Stimulated activated CD4-positive, alpha-beta T cell treated with anti-CD3 and anti-CD28 coated beads, Interleukin-15, amount 100 ng/mL, for 24 hours (primary cell): Measurements from ENCODE around the gene EFCAB9.
A peak's percentile ranks its signal among the peaks of the same experiment; 100 is the strongest.
"Not testable (repeated sequence)": the region's sequence is repeated elsewhere in the genome, so short reads cannot be mapped to it uniquely, and the experiment has no call there.

Experiments
- DNase-seq: peaks from one replicate; pipeline ENCODE4 v3.0.0-alpha.2; 2020

Gene EFCAB9

GRCh38 chr5:172193872-172194271 is at the start of gene EFCAB9:
EFCAB9 (plus strand) TSS chr5:172194172; CDS start chr5:172194173, 1 bp downstream.
- DNase-seq = no peak

GRCh38 chr5:172144291-172144815 is 49.6 kb upstream of the EFCAB9 start:
- no peak for DNase-seq

- DNase-seq = no peak
These were observed 48.8 kb upstream of the EFCAB9 start for GRCh38 chr5:172144931-172145869.

GRCh38 chr5:172145870-172146747 is 47.9 kb upstream of the EFCAB9 start:
- no peak for DNase-seq

- no peak for DNase-seq
These were observed 47.3 kb upstream of the EFCAB9 start for GRCh38 chr5:172146748-172147092.

- DNase-seq = no peak
These were observed 46.1 kb upstream of the EFCAB9 start for GRCh38 chr5:172147857-172148256.

DNA sequence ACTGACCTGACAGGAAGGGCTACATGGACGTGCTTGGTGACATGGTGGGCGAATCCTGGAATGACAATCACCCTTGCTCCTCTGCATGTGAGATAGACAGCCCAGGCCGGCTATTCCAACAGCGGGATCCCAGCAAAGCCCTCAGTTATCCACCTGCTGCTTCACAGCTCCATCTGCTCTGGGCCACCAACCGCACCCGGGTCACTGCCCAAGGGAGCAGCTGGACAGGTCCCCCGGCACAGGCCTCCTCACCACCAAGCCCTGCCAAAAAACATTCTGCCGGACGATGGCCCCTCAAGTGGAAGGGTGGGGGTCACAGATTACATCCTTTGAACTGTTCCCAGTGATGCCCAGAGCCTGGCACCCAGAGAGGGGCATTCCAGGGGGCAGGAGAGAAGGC is 45.6 kb upstream of the EFCAB9 start:
- no peak for DNase-seq

DNA sequence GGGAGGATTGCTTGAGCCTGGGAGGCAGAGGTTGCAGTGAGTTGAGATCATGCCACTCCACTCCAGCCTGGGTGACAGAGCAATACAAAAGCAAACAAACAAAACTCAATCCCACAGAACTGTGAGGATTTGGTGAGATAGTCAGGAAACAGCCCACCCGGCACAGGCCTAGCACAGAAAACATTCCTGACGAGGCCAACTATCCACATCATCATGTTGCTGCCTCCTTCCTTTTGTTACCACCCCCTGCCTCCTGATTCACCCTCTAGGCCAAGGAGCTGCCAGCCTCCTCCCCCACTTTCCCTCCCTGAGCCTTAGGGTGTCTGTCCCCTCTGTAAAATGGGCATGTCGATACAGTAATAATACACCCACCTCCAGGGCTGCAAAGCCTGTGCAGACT is 44.9 kb upstream of the EFCAB9 start:
- no peak for DNase-seq

GRCh38 chr5:172149481-172149880 is 44.5 kb upstream of the EFCAB9 start:
- DNase-seq = not testable (repeated sequence)

DNA sequence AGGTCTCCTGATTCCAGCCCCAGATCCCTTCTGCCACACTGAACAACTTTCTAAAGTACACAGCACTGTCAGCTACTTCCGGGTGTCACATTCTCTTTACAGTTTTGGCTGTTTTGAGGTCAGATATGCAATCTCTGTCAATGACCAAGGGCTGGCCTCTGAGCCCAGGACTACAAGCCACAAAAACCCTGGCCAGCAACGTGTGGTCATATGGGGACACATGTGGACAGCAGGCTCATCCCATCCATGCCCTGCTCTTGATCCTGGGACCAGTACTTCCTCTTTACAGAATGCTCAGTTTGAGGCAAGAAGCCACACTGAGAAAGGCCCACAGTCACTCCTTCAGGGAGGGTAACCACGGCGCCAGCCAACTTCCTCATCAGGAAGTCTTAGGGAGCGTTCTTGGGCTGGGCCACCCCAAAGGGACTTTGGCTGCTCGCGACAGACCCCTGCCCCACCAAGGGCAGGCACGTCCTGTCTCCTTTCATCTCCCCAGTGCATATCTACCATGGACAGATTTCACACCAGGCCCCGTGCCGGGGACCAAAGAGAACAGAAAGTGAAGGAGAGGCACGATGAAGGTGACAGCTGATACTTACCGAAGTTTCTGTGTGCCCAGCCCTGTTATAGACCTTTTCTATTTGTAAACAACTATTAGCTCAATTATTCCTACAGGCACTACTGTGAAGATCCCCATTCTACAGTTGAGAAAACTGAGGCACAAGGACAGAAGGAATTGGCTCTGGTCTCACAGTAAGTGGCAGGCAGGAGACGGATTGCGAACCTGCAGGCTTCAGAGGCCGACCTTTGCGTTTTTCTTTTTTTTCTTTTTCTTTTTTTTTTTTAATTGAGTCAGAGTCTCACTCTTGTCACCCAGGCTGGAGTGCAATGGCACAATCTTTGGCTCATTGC is 43.2 kb upstream of the EFCAB9 start:
- DNase-seq = peak; percentile 13

GRCh38 chr5:172151661-172152210 is 42.2 kb upstream of the EFCAB9 start:
- DNase-seq = no peak

DNA sequence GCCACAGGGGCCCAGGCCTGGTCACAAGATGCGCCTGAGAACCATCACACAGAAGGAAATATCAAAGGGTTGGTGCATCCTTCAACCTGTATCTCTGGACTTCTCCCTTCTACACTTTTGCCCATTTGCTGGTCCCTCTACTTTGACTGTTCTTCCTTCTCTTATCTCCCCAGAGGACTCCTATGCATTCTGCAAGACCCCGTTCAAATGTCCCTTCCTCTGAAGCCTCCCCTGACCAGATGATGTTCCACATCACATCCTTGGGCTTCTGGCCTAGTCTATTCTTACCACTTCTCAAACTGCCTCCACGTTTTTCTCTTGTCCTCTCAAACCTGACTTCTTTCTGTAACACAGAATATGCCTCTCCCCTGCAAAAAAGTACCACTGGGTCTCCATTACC is 40.3 kb upstream of the EFCAB9 start:
- DNase-seq = no peak

DNA sequence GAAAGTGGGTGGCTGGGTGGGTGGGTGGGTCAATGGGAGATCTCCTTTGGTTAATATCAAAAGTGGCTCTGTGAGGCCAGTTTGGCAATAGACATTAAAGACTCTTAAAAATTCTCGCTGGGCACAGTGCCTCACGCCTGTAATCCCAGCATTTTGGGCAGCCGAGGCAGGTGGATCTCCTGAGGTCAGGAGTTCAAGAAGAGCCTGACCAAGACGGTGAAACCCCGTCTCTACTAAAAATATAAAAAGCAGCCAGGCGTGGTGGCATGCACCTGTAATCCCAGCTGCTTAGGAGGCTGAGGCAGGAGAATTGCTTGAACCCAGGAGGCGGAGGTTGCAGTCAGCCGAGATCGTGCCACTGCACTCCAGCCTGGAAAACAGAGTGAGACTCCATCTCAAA is 38.9 kb upstream of the EFCAB9 start:
- DNase-seq = not testable (repeated sequence)

- DNase-seq = no peak
These were observed 37.4 kb upstream of the EFCAB9 start for GRCh38 chr5:172156541-172156994.

DNA sequence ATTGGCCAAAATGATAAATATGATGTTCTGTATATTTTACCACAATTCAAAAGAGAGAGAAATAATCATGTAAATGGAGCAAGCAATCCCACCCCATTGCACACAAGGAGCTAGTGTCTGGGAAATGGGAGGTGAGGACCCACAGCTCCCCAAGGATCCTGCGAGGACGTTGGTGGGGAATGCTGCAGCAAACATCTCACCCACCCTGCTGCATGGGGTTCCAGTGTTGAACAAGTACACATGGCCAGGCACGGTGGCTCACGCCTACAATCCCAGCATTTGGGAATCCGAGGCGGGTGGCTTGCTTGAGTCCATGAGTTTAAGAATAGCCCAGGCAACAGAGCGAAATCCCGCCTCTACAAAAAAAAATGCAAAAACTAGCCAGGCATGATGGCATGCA is 35.0 kb upstream of the EFCAB9 start:
- DNase-seq = no peak

- DNase-seq = no peak
These were observed 33.5 kb upstream of the EFCAB9 start for GRCh38 chr5:172160506-172160905.

DNA sequence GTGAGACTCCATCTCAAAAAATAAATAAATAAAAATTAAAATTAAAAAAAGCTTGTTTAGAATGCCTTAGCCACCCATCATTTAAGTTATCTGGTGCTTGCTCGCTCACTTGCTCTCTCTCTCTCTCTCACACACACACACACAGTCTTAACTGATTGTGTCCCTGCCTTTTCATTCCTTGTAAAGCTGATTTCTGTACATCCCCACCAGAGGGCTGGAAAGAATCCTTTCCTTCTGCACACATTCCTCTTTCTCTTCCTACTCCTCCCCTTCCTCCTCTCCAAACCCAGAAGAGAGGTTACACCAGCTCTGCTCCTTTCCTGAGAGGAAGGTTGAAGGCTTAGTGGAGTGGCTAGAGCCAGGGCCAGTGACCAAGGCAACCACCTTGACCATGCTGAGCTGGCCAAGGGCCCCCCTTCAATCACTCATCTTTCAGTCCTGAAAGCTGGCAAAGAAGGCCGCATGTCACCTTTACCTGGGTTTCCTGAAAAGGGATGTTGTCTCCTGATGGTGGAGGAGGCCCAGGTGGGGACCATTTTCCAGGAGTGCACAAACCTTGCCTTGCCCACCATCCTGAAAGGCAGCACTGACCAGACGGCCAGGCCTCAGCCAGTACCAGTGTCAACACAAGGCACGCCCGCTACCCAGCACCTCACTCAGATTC is 31.5 kb upstream of the EFCAB9 start:
- DNase-seq = no peak

GRCh38 chr5:172162987-172163343 is 31.0 kb upstream of the EFCAB9 start:
- no peak for DNase-seq

GRCh38 chr5:172163346-172163745 is 30.6 kb upstream of the EFCAB9 start:
- DNase-seq = no peak

GRCh38 chr5:172164769-172165212 is 29.2 kb upstream of the EFCAB9 start:
- no peak for DNase-seq

GRCh38 chr5:172165465-172165864 is 28.5 kb upstream of the EFCAB9 start:
- DNase-seq = no peak
